BLaER1 treated with 17β-estradiol and CSF1 and Interleukin-3, amounts not matched to agents 10 nM and 100 nM (cell line): ENCODE results near the gene DBET.
"Not testable (repeated sequence)": the region's sequence is repeated elsewhere in the genome, so short reads cannot be mapped to it uniquely, and the experiment has no call there.

Experiments
- H3K27ac ChIP-seq, 11 experiments: shearing (Covaris generic); formaldehyde crosslinking; 2 replicates each; pipeline ENCODE4 v1.8.1; 2022
- H3K27me3 ChIP-seq, 11 experiments: shearing (Covaris generic); formaldehyde crosslinking; 2 replicates each; pipeline ENCODE4 v1.8.1; 2022
- H3K36me3 ChIP-seq, 11 experiments: shearing (Covaris generic); formaldehyde crosslinking; 2 replicates each; pipeline ENCODE4 v1.8.1; 2022
- H3K4me1 ChIP-seq, 10 experiments: shearing (Covaris generic); formaldehyde crosslinking; 2 replicates each; pipeline ENCODE4 v1.8.1; 2022
- H3K4me2 ChIP-seq, 11 experiments: shearing (Covaris generic); formaldehyde crosslinking; 2 replicates each; pipeline ENCODE4 v1.8.1; 2022
- H3K4me3 ChIP-seq, 10 experiments: shearing (Covaris generic); formaldehyde crosslinking; 2 replicates each; pipeline ENCODE4 v1.8.1; 2022
- H3K9ac ChIP-seq, 11 experiments: shearing (Covaris generic); formaldehyde crosslinking; 2 replicates each; pipeline ENCODE4 v1.8.1; 2022
- H3K9me3 ChIP-seq, 11 experiments: shearing (Covaris generic); formaldehyde crosslinking; replicated peaks in 1 of 11; 2 replicates each; pipeline ENCODE4 v1.8.1; 2022
- H4K20me1 ChIP-seq, 11 experiments: shearing (Covaris generic); formaldehyde crosslinking; 2 replicates each; pipeline ENCODE4 v1.8.1; 2022

Gene DBET

DNA sequence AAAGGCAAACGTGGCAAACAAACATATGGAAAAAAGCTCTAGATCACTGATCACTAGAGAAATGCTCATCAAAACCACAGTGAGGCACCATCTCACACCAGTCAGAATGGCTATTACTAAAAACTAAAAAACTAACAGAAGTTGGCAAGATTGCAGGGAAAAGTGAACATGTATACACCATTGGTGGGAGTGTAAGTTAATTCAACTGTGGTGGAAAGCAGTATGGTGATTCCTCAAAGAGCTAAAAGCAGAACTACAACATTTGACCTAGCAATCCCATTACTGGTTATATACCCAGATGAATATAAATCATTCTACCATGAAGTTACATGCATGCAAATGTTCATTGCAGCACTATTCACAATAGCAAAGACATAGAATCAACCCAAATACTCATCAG, 29.7 kb downstream of the DBET start:
- H3K4me2 ChIP-seq, H4K20me1 ChIP-seq, H3K4me1 ChIP-seq, H3K4me3 ChIP-seq, H3K36me3 ChIP-seq, H3K9me3 ChIP-seq, H3K9ac ChIP-seq, H3K27ac ChIP-seq, H3K27me3 ChIP-seq: not testable (repeated sequence)

DNA sequence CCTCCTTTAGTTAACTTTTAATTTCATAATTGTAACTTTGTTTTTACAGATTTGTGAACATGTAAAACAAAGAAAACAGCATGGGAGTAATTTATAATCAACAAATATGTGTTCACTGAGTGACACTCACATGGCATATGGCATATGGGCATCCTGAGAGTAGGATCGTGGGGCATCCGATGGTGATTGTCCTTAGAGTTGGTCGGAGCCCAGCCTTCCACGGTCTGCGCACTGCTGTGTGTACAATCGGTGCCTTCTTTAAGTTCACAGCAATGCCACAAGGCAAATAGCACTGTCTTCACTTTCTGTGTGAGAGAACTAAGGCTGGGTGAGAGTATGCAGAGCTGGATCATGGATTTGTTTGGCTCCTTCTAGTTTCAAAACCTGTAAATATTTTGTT, 31.0 kb downstream of the DBET start:
- not testable (repeated sequence) for H4K20me1 ChIP-seq, H3K27me3 ChIP-seq, H3K4me2 ChIP-seq

DNA sequence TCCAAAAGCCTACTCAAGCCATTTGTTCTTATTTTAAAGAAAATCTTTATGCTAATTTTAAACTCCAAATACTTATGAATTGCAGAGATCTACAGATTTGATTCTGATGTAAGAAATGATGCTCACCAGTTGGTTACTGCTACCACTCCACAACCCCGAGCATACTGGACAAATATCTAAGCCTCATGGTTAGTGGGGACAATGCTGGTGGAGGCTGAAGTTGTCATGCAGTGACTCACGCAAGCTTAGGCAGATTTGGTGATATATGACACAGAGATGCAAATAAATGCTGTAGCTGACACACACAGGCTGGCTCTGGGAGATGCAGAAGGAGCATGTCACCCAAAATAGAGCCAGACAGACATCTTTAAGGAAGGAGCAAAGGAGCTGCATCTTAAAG, 35.3 kb downstream of the DBET start:
- H4K20me1 ChIP-seq, H3K4me1 ChIP-seq, H3K27me3 ChIP-seq, H3K4me3 ChIP-seq, H3K36me3 ChIP-seq, H3K9ac ChIP-seq, H3K4me2 ChIP-seq, H3K9me3 ChIP-seq, H3K27ac ChIP-seq: not testable (repeated sequence)

More for the DNA sequence above, 31.0 kb downstream of the DBET start:
- H3K4me1 ChIP-seq, H3K36me3 ChIP-seq, H3K9me3 ChIP-seq, H3K27ac ChIP-seq, H3K4me3 ChIP-seq, H3K9ac ChIP-seq: not testable (repeated sequence)

DNA sequence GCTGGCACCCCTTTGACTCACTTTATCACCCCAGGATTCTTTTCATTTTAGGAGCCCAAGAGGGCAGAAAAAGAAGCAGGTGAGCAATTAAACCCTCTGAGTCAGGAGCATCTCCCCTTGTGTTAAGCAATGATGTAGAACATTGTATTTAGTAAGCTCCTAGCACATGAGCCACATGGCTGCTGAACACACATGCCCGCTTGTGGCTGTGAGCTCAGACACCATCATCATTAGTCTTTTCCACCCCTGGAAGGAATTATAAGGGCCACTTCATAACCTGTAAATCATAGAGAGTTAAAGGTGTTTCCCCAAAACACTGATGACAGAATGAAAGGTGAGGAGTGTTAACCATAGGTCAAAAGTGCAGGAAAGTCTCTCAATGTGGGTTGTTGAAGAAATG, 37.2 kb downstream of the DBET start:
- H3K9ac ChIP-seq, H3K27me3 ChIP-seq, H3K4me2 ChIP-seq, H3K36me3 ChIP-seq, H3K4me1 ChIP-seq, H3K27ac ChIP-seq, H3K9me3 ChIP-seq, H3K4me3 ChIP-seq, H4K20me1 ChIP-seq: not testable (repeated sequence)

DNA sequence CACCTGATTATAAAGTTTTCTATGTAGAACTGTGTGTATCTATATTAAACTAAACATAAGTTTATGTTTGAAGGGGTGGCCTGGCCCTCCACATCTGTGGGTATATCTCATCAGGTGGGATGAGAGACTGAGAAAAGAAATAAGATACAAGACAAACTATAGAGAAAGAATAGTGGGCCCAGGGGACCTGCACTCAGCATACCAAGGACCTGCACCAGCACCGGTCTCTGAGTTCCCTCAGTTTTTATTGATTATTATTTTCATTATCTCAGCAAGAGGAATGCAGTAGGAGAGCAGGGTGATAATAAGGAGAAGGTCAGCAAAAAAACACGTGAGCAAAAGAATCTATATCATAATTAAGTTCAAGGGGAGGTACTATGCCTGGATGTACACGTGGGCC, 41.9 kb downstream of the DBET start:
- H3K27me3 ChIP-seq, H3K4me2 ChIP-seq, H3K27ac ChIP-seq, H3K4me3 ChIP-seq, H3K9me3 ChIP-seq, H3K4me1 ChIP-seq, H3K36me3 ChIP-seq, H3K9ac ChIP-seq, H4K20me1 ChIP-seq: not testable (repeated sequence)

DNA sequence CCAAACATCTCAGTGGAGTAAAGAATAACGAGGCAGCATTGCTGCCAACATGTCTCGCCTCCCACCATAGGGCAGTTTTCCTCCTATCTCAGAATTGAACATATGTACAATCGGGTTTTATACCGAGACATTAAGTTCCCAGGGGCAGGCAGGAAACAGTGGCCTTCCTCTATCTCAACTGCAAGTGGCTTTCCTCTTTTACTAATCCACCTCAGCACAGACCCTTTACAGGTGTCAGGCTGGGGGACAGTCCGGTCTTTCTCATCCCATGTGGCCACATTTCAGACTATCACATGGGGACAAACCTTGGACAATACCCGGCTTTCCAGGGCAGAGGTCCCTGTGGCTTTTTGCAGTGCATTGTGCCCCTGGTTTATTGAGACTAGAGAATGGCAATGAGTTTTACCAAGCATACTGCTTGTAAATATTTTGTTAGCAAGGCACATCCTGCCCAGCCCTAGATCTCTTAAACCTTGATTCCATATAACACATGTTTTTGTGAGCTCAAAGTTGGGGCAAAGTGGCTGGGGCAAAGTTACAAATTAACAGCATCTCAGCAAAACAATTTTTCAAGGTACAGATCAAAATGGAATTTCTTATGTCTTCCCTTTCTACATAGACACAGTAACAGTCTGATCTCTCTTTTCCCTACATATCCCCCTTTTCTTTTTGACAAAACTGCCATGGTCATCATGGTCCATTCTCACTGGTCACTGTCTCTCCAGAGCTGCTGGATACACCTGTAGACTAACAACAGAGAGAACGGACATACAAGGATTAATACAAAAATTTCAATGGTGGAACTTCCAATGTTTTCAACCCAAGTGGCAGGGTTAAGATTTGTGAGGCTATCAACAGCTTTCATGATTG, 42.5 kb downstream of the DBET start:
- not testable (repeated sequence) for H3K9ac ChIP-seq, H3K36me3 ChIP-seq, H3K9me3 ChIP-seq, H3K4me1 ChIP-seq, H3K27ac ChIP-seq, H3K4me2 ChIP-seq, H3K27me3 ChIP-seq, H3K4me3 ChIP-seq, H4K20me1 ChIP-seq

DNA sequence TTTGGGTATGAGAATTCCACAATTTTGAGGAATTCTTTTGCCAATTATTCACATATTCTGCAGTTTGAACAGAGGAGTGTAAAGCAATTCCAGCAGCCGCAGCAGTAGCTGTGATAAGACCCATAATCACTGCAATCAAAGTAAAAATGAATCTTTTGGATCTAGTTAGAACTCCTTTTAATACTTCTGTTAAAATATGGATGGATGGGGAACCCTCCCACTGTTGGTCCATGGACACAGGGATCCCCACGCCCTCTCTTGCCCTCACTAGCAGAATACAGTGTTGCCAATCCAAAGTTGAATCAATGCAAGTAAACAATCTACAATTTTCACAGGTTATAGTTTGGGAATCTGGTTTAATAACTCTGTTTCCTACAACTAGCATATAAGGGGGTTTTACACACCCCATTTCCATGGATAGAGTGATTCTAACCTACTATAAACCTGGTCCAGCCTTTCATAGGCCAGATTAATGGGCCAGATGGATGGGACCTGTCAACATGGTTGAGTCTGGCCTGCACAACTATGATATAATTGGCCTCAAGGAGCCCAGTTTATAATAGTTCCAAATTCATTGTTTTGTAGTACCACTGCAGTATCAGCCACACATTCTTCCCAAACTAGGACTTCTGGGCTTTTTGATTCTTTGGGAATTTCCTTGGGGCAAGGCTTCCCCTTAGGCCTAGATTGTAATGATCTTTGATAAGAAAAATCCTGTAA, 43.6 kb downstream of the DBET start:
- H3K4me1 ChIP-seq, H4K20me1 ChIP-seq: not testable (repeated sequence)

DNA sequence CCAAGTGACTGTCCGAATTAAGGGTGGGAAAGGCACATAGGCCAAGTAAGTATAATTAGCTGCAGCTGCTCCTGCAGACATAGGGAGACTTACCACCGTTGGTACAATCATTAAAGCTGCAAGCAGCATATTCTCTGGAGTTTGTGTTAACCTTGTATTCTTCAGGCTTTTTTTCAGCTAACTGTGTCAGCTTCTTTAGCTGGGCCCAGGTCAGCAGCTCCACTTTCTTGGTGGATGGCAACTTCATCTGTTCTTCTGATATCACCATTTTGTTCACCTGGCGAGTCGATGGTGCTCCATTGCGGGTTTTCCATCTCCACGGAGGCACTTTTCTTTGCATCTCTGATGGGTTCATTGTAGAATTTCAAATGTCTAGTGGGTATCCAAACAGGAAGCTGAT, 44.5 kb downstream of the DBET start:
- H3K4me2 ChIP-seq, H3K36me3 ChIP-seq, H3K27ac ChIP-seq, H3K4me3 ChIP-seq, H4K20me1 ChIP-seq, H3K9me3 ChIP-seq, H3K27me3 ChIP-seq, H3K9ac ChIP-seq, H3K4me1 ChIP-seq: not testable (repeated sequence)

More for the DNA sequence above, 43.6 kb downstream of the DBET start:
- not testable (repeated sequence) for H3K36me3 ChIP-seq, H3K4me2 ChIP-seq, H3K9ac ChIP-seq, H3K9me3 ChIP-seq, H3K27ac ChIP-seq, H3K27me3 ChIP-seq, H3K4me3 ChIP-seq

DNA sequence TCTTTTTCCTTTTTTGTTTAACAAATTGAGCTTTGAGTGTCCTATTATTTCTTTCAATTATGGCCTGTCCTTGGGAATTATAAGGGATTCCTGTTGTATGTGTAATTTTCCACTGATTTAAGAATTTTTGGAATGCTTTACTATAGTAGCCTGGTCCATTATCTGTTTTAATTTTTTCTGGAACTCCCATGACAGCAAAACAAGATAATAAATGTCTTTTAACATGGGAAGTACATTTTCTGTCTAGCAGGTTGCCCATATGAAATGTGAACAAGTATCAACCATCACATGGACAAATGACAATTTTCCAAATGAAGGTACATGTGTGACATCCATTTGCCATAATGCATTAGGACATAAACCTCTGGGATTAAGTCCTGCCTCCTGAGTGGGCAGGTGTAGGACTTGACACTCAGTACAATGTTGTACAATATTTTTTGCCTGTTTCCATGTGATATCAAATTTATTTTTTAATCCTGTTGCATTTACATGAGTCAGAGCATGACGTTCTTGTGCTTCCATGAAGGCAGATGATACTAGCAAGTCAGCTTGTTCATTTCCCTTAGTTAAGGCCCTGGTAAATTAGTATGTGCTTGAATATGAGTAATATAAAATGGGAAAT, 45.2 kb downstream of the DBET start:
- not testable (repeated sequence) for H3K4me3 ChIP-seq, H3K27me3 ChIP-seq, H3K9me3 ChIP-seq, H3K9ac ChIP-seq, H4K20me1 ChIP-seq, H3K36me3 ChIP-seq, H3K4me2 ChIP-seq, H3K4me1 ChIP-seq, H3K27ac ChIP-seq

DNA sequence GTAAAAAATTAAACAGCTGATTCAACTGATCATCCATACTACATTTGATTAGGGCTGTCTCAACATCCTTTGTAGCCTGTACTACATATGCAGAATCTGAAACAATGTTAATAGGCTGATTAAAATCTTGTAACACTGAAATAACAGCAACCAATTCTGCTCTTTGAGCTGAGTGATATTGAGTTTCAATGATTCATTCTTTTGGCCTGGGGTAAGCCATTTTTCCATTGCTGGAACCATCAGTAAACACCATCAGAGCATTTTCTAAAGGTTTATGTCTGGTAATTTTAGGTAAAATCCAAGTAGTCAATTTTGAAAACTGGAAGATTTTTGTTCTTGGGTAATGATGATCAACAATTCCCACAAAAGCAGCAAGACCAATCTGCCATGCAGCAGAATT, 45.7 kb downstream of the DBET start:
- not testable (repeated sequence) for H3K4me3 ChIP-seq, H4K20me1 ChIP-seq, H3K9me3 ChIP-seq, H3K4me2 ChIP-seq, H3K4me1 ChIP-seq, H3K9ac ChIP-seq, H3K27ac ChIP-seq, H3K27me3 ChIP-seq, H3K36me3 ChIP-seq

DNA sequence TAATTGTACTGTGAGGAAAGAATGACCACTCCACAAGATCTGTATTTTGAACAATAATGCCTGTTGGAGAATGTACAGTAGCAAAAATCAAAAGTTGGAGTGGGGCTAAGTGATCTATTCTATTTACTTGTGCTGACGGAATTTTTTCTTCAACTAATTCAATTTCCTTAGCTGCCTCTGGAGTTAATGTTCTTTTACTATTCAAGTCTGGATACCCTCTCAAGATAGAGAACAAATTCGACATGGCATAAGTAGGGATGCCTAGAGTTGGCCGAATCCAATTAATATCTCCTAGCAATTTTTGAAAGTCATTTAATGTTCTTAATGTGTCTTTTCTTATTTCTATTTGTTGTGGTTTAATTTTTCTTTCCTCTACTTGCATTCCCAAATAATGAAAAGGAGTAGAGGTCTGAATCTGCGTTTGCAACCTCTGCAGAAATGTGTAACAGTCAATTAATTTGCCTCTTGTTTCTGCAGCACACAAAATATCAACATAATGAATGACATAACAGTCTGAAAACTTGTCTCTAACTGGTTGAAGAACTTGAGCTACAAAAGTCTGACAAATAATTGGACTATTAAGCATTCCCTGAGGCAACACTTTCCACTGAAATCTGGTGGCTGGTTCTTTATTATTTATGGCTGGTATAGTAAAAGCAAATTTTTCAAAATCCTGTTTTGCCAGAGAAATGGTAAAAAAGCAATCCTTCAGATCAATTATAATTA, 46.4 kb downstream of the DBET start:
- not testable (repeated sequence) for H3K4me1 ChIP-seq, H3K36me3 ChIP-seq, H3K4me3 ChIP-seq, H4K20me1 ChIP-seq, H3K4me2 ChIP-seq, H3K27ac ChIP-seq, H3K27me3 ChIP-seq, H3K9me3 ChIP-seq, H3K9ac ChIP-seq

DNA sequence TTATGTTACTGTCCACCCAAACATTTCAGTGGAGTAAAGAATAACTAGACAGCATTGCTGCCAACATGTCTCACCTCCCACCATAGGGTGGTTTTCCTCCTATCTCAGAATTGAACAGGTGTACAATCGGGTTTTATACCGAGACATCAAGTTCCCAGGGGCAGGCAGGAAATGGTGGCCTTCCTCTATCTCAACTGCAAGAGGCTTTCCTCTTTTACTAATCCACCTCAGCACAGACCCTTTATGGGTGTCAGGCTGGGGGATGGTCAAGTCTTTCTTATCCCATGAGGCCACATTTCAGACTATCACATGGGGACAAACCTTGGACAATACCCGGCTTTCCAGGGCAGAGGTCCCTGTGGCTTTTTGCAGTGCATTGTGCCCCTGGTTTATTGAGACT, 48.6 kb downstream of the DBET start:
- H3K27ac ChIP-seq, H3K9ac ChIP-seq, H3K4me2 ChIP-seq, H3K27me3 ChIP-seq, H3K9me3 ChIP-seq, H3K4me3 ChIP-seq, H3K36me3 ChIP-seq, H3K4me1 ChIP-seq, H4K20me1 ChIP-seq: not testable (repeated sequence)

DNA sequence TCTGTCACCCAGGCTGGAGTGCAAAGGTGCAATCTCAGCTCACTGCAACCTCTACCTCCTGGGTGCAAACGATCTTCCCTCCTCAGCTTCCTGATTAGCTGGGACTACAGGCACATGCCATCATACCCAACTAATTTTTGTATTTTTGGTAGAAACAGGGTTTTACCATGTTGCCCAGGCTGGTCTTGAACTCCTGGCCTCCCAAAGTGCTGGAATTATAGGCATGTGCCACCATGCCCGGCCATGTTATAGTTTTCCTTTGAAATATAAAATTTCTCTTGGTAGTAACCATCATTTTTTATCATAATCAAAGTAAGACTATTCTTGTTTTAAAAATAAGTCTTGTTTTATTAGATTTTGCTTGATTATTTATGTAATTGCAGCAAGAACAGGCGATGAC, 50.7 kb downstream of the DBET start:
- not testable (repeated sequence) for H3K27ac ChIP-seq, H3K9me3 ChIP-seq, H3K9ac ChIP-seq, H3K4me3 ChIP-seq, H3K27me3 ChIP-seq, H3K4me2 ChIP-seq, H4K20me1 ChIP-seq, H3K36me3 ChIP-seq, H3K4me1 ChIP-seq
